Duodenal mucosa (tissue), 2 donors: Measurements from ENCODE around the gene MPZL3.

Experiments
- H3K27ac ChIP-seq: one replicate; pipeline ENCODE4 v1.7.0; 2013; ENCODE audit warnings: low read depth, low read length
- H3K27me3 ChIP-seq, 2 donors: one replicate each; pipeline ENCODE4 v1.7.0; 2013; ENCODE audit warnings: low read length in 2 of 2, control low read depth in 1 of 2; ENCODE audit not compliant: insufficient read depth in 2 of 2, control insufficient read depth in 1 of 2
- H3K36me3 ChIP-seq, 2 donors: one replicate each; pipeline ENCODE4 v1.7.0; 2013; ENCODE audit warnings: low read length in 2 of 2, control low read depth in 1 of 2; ENCODE audit not compliant: insufficient read depth in 2 of 2, control insufficient read depth in 1 of 2
- H3K4me1 ChIP-seq, 2 donors: one replicate each; pipeline ENCODE4 v1.7.0; 2013; ENCODE audit warnings: low read length in 2 of 2, control low read depth in 1 of 2; ENCODE audit not compliant: insufficient read depth in 2 of 2, control insufficient read depth in 1 of 2
- H3K4me3 ChIP-seq, 2 donors: one replicate each; pipeline ENCODE4 v1.7.0; 2013; ENCODE audit warnings: low read length in 2 of 2, low read depth in 1 of 2
- H3K9ac ChIP-seq, 2 donors: one replicate each; pipeline ENCODE4 v1.7.0; 2013; ENCODE audit warnings: low read length in 2 of 2, low read depth in 1 of 2
- H3K9me3 ChIP-seq, 2 donors: one replicate each; pipeline ENCODE4 v1.7.0; 2013; ENCODE audit warnings: low read length in 2 of 2, control low read depth in 1 of 2; ENCODE audit not compliant: control insufficient read depth in 1 of 2

MPZL3 gene

DNA sequence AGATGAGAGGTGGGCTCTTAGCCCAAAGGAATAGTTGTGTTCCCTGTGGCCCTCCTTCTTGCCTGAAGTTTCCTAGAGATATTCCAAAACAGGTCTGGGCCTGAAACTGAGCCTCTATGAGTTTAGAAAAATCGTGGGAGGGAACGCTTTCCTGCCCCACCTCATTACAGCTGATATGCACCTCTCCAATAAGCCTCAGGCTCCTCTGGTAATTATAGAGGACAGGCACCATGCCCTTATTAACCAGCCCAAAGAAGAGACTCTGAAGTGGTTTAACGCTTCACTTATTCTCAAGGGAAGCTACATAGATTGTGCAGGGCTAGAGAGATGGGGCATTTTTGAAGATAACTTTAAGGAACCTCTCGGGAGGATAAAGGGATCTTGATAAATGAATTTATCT is 15.3 kb upstream of the MPZL3 start:
- Histone ChIP-seq H3K27me3 (peaks cover under 1 to 9% of the 10 kb centered on the region in 2 donors), H3K4me3 (no peak overlapping the region), H3K36me3 (peaks cover 0 to under 1% of the 10 kb centered on the region in 2 donors), H3K9ac (no peak overlapping the region), H3K27ac (no peak overlapping the region), H3K4me1 (peaks cover 27 to 29% of the 10 kb centered on the region in 2 donors), H3K9me3 (no peaks in the 10 kb centered on the region)

DNA sequence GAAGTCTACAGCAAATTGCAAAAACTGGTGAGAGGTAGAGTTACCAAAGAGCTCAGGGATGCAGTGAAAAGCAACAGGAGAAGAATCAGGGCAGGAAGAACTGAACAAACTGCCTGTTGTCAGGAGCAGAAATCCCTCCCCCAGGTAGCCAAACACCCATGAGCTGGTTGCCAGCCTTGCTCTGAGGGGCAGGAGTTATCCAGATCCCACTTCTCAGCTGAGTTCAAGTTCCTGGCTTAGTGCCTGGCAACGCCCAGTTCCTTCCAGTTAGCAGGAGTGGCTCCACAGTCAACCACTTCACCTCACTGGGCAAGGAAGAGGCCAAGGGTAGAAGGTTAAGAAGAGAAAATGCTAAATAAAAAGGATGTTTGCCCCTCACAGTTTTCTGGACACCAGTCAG is 13.8 kb upstream of the MPZL3 start:
- Histone ChIP-seq H3K27me3 (peaks cover 3 to 9% of the 10 kb centered on the region in 2 donors), H3K4me1 (peaks cover 34 to 40% of the 10 kb centered on the region in 2 donors), H3K27ac (no peak overlapping the region), H3K4me3 (no peak overlapping the region), H3K36me3 (peaks cover 0 to 6% of the 10 kb centered on the region in 2 donors), H3K9ac (no peak overlapping the region), H3K9me3 (no peaks in the 10 kb centered on the region)

DNA sequence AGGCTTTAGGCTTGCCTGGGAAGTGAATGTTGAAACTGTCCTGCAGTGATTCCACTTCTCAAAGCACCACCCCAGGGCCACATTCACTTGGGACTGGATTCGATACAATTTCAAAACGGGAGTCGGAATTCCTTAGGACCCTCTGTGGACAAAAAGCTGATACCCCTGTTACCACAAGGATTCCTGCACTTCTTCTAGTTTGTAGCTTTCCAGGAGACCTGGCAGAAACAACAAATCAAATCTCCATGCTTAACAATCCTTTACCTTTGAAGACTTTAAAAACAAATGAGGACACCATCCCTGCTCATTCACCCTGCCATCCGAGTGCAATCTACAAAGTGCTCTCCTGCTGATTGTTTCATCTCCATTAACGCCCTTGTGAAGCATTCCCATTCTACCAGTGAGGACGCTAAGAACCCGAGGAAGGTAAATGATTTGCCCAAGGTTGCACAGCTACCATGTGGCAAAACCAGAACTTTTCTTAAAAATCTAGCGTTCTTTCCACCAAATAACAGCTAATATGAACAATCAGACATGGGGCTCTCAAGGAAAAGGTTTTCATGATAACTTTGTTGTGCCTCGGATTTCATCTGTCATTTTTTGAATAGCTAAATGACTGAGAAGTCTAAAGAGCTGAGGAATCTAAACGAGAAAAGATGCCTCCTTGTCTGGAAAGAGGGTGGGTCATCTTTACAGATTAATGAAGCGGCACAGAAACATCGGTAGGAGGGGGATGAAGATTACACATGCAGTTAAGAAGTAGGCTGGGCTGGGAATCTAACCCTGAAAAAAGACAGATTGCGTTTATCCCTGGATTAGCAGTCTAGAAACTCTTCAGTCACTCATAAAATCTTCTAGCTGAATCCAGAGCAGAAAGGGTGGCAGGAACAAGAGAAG is 12.7 kb upstream of the MPZL3 start:
- peak overlapping the region; percentile 53 for H3K27ac ChIP-seq
- H3K4me1 ChIP-seq, result peaks cover 34 to 40% of the 10 kb centered on the region in 2 donors
- no peaks in the 10 kb centered on the region for H3K9me3 ChIP-seq
- peaks cover 3 to 9% of the 10 kb centered on the region in 2 donors for H3K27me3 ChIP-seq
- H3K9ac ChIP-seq, result peak overlapping the region; percentile 27 to 77
- H3K36me3 ChIP-seq, result peaks cover 6 to 9% of the 10 kb centered on the region in 2 donors
- peak overlapping the region; percentile 76 to 81 for H3K4me3 ChIP-seq

DNA sequence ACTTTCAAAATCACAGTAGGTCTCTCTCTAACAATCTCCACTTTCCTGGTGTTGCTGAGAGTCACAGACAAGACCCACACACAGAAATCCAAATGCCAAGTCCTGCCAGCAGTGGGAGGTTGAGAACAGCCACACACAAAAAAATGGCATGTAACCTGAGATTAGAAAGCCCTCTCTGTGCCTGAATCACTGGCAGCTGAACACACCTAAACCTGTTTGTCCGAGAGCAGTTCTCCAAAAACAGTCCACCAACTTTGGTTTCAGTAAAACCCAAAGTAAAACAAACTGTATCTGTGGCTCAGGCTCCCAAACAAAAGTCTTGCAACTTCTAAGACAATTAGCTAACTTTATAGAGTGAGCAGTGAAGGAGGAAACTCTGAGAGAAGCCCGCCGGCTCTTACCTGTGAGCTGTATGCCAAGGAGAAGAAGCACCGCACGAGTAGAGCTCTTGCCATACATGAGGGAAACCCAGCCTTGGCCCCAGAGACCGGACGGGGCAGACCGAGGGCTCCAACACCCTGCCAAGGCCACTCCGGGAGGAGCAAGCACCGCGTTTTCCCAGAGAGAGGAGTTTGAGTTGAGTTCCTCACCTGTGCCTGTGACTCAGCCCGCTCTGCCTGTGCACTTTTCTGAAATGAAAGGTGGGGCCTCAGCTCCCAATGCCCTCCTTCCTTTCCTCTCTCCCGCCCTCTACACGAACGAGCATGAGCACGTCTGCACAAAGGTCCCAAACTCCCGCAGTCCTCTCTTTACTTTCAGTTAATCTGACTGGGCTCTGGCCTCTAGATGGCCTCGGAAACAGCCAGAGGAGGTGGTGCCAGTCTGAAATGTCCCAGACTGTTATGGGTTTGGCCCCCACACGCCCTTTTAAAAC is 11.8 kb upstream of the MPZL3 start, which contains the start of gene MPZL2:
Gene MPZL2, minus strand, starts transcription at position 603 of the 874 bp plus-strand sequence. Its CDS starts 144 bp downstream, at position 459.
- Histone ChIP-seq H3K4me1 (peaks cover 34 to 40% of the 10 kb centered on the region in 2 donors), H3K36me3 (peaks cover 6 to 17% of the 10 kb centered on the region in 2 donors), H3K9ac (peak within 1 kb of the TSS; percentile 43 to 77), H3K9me3 (no peaks in the 10 kb centered on the region), H3K4me3 (peak within 1 kb of the TSS; percentile 76 to 81), H3K27me3 (peaks cover 3 to 4% of the 10 kb centered on the region in 2 donors), H3K27ac (peak within 1 kb of the TSS; percentile 53)

DNA sequence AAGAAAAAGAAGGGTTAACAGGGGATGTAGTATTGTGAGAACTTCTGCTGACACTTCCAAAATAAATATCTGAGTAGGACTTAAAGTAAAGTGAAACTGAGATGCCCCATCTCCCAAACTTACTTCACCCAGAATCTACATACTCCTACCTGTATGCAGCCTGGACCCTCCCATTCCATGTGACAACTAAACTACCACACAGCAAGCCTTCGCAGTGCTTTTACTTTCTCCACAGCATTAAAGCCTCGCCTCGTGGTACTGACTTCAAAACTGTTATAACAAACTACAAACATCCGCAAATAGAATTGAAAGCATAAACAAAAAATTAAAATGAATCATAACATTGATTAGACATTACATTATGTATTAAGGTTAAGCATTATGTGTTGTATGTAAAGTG is 10.9 kb upstream of the MPZL3 start:
- Histone ChIP-seq H3K36me3 (peaks cover 6 to 17% of the 10 kb centered on the region in 2 donors), H3K9ac (peak overlapping the region; percentile 43 to 77), H3K4me3 (peak overlapping the region; percentile 76 to 81), H3K9me3 (no peaks in the 10 kb centered on the region), H3K4me1 (peaks cover 34 to 40% of the 10 kb centered on the region in 2 donors), H3K27ac (no peak overlapping the region), H3K27me3 (peaks cover 3 to 4% of the 10 kb centered on the region in 2 donors)

DNA sequence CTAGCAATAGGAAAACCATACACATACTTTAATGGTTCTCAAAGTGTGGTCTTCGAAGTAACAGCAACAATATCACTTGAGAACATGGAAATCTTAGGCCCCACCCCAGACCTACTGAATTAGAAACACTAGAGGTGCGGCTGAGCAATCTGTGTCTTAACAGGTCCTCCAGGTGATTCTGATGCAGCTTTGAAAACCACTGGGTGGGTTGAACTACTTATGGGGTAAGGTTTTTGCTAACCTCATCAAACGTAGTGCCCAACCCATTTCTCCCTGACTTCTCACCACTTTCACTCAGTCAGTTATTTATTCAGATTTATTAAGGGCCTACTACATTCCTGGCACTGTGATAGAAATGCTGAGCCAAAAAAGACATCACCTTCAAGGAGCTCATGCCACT is 8.2 kb upstream of the MPZL3 start:
- H3K4me3 ChIP-seq, result no peak overlapping the region
- H3K9ac ChIP-seq, result no peak overlapping the region
- H3K9me3 ChIP-seq, result no peaks in the 10 kb centered on the region
- peaks cover 2 to 3% of the 10 kb centered on the region in 2 donors for H3K27me3 ChIP-seq
- H3K4me1 ChIP-seq, result peaks cover 25 to 30% of the 10 kb centered on the region in 2 donors
- peaks cover 6 to 22% of the 10 kb centered on the region in 2 donors for H3K36me3 ChIP-seq
- H3K27ac ChIP-seq, result no peak overlapping the region

DNA sequence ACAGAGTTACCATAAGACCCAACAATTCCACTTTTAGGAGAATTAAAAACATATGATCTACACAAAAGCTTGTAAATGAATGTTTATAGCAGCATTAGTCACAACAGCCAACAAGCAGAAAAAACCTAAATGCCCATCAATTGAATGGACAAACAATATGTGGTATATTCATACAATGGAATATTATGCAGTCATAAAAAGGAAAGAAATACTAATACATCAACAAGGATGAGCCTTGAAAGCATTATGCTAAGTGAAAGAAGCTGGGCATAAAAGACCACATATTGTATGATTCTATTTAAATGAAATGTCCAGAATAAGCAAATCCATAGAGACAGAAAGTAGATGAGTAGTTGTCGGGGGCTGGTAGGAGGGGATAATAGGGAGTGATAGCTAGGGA is 7.0 kb upstream of the MPZL3 start:
- Histone ChIP-seq H3K36me3 (peaks cover 6 to 22% of the 10 kb centered on the region in 2 donors), H3K4me1 (peaks cover 13 to 26% of the 10 kb centered on the region in 2 donors)

DNA sequence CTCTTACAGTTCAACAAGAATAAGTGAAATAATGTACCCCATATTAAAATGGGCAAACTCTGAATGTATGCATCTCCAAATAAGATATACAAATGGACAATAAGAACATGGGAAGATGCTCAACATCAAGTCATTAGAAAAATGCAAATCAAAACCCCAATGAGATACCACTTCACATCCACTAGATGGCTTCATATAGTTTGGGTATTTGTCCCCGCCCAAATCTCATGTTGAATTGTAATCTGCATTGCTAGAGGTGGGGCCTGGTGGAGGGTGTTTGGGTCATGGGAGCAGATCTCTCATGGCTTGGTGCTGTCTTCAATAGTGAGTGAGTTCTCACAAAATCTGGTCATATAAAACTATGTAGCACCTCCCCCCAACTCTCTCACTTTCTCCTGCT is 6.2 kb upstream of the MPZL3 start:
- Histone ChIP-seq H3K27ac (no peak overlapping the region), H3K4me1 (peaks cover 12 to 23% of the 10 kb centered on the region in 2 donors), H3K4me3 (no peak overlapping the region), H3K36me3 (peaks cover 6 to 22% of the 10 kb centered on the region in 2 donors), H3K27me3 (peaks cover 0 to 3% of the 10 kb centered on the region in 2 donors), H3K9ac (no peak overlapping the region), H3K9me3 (no peaks in the 10 kb centered on the region)

More for the DNA sequence above, 7.0 kb upstream of the MPZL3 start:
- H3K9ac ChIP-seq, result no peak overlapping the region
- no peak overlapping the region for H3K4me3 ChIP-seq
- no peak overlapping the region for H3K27ac ChIP-seq
- H3K9me3 ChIP-seq, result no peaks in the 10 kb centered on the region
- peaks cover 0 to 3% of the 10 kb centered on the region in 2 donors for H3K27me3 ChIP-seq

DNA sequence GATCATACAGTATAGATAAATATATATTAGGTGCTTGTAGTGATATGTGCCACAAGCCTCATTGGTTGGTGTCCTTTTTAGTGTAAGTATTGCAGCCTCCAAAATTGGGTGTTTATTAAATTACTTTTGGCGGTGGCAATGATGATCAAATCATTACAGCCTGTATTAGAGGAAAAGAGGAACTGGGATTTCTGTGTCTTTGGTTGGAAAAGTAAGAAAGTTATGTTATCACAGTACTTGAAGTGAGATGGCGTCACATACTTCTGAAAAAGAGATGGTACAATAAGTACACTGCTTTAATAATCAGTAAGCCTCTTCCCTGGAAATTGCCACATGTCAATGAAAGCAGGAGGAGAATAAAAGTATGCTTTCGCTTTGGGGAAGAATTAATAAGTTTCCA is 523 bp upstream of the MPZL3 start:
- Histone ChIP-seq H3K27ac (peak overlapping the region; percentile 28), H3K4me1 (peaks cover 8 to 10% of the 10 kb centered on the region in 2 donors), H3K9ac (peak overlapping the region; percentile 6 to 79), H3K27me3 (no peaks in the 10 kb centered on the region), H3K4me3 (peak overlapping the region; percentile 85 to 88), H3K9me3 (no peaks in the 10 kb centered on the region), H3K36me3 (peaks cover 0 to 5% of the 10 kb centered on the region in 2 donors)
